Mesothelial cell of epicardium (in vitro differentiated cells): ENCODE results near the gene GRIK5. TPM values are rescaled to one million over a fixed set of nuclear protein-coding genes. Genes with fewer than 3 reads are reported as not detected.

ENCODE experiments used
- DNase-seq, 2 experiments: peaks; one replicate each; pipeline ENCODE4 v3.0.0; 2021; ENCODE audit warnings: low spot score in 2 of 2; ENCODE audit not compliant: unreplicated experiment in 2 of 2
- H3K27ac Mint-ChIP-seq: 2 replicates; pipeline ENCODE4 v1.8.0; 2021; ENCODE audit warnings: mixed read lengths
- H3K27me3 Mint-ChIP-seq: 2 replicates; pipeline ENCODE4 v1.8.0; 2021; ENCODE audit warnings: low read depth, mixed read lengths
- H3K36me3 Mint-ChIP-seq: 2 replicates; pipeline ENCODE4 v1.8.0; 2021; ENCODE audit warnings: mixed read lengths
- H3K4me1 Mint-ChIP-seq: 2 replicates; pipeline ENCODE4 v1.8.0; 2021; ENCODE audit warnings: mixed read lengths
- H3K4me3 Mint-ChIP-seq: 2 replicates; pipeline ENCODE4 v1.8.0; 2021; ENCODE audit warnings: mild to moderate bottlenecking, moderate library complexity, mixed read lengths
- H3K9me3 Mint-ChIP-seq: 2 replicates; pipeline ENCODE4 v1.8.0; 2021; ENCODE audit warnings: mixed read lengths
- total RNA-seq: library from RNA; stranded (reverse); gene quantifications from 3 replicates; pipeline ENCODE4 v1.2.1, GENCODE V29; 2021
- TF ChIP-seq, protein P1 (sequence below): fragments of 200-600 bp; sonication (generic); IDR thresholded peaks from one replicate; pipeline ENCODE4 v1.5.0; 2021; ENCODE audit warnings: antibody characterized with exemption; ENCODE audit not compliant: unreplicated experiment

GRIK5 gene
- total RNA-seq, 1 donor from 2014 or later = 38.3 TPM

- peaks cover 11% of the 10 kb centered on the region for H3K27me3 Mint-ChIP-seq
- no peak overlapping the region for H3K27ac Mint-ChIP-seq
- no peak for DNase-seq
- TF ChIP-seq, protein P1, sequence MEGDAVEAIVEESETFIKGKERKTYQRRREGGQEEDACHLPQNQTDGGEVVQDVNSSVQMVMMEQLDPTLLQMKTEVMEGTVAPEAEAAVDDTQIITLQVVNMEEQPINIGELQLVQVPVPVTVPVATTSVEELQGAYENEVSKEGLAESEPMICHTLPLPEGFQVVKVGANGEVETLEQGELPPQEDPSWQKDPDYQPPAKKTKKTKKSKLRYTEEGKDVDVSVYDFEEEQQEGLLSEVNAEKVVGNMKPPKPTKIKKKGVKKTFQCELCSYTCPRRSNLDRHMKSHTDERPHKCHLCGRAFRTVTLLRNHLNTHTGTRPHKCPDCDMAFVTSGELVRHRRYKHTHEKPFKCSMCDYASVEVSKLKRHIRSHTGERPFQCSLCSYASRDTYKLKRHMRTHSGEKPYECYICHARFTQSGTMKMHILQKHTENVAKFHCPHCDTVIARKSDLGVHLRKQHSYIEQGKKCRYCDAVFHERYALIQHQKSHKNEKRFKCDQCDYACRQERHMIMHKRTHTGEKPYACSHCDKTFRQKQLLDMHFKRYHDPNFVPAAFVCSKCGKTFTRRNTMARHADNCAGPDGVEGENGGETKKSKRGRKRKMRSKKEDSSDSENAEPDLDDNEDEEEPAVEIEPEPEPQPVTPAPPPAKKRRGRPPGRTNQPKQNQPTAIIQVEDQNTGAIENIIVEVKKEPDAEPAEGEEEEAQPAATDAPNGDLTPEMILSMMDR = peak; percentile 58
- no peaks in the 10 kb centered on the region for H3K9me3 Mint-ChIP-seq
- H3K4me1 Mint-ChIP-seq = peaks cover 18% of the 10 kb centered on the region
- H3K36me3 Mint-ChIP-seq = peaks cover 5% of the 10 kb centered on the region
- no peak overlapping the region for H3K4me3 Mint-ChIP-seq
These were observed 41.4 kb downstream of the GRIK5 start for GRCh38 chr19:42028304-42029216.

- DNase-seq = no peak
- Mint-ChIP-seq H3K36me3 (peaks cover 5% of the 10 kb centered on the region), H3K27me3 (peaks cover 6% of the 10 kb centered on the region), H3K27ac (peak overlapping the region; percentile 23), H3K4me1 (peaks cover 11% of the 10 kb centered on the region), H3K9me3 (no peaks in the 10 kb centered on the region), H3K4me3 (no peak overlapping the region)
- TF ChIP-seq, protein P1 = no peak
These were observed 45.3 kb downstream of the GRIK5 start for GRCh38 chr19:42024622-42025111.

- Mint-ChIP-seq H3K9me3 (no peaks in the 10 kb centered on the region), H3K27me3 (peaks cover 4% of the 10 kb centered on the region), H3K36me3 (peaks cover 9% of the 10 kb centered on the region), H3K27ac (no peak overlapping the region), H3K4me3 (no peak overlapping the region), H3K4me1 (peaks cover 11% of the 10 kb centered on the region)
- DNase-seq = no peak
- TF ChIP-seq, protein P1 = no peak
These were observed 46.1 kb downstream of the GRIK5 start for GRCh38 chr19:42023943-42024260.

GRCh38 chr19:42023121-42023942, 46.7 kb downstream of the GRIK5 start:
- peaks cover 9% of the 10 kb centered on the region for H3K36me3 Mint-ChIP-seq
- H3K4me3 Mint-ChIP-seq = no peak overlapping the region
- H3K27ac Mint-ChIP-seq = no peak overlapping the region
- DNase-seq = no peak
- peaks cover 11% of the 10 kb centered on the region for H3K4me1 Mint-ChIP-seq
- no peaks in the 10 kb centered on the region for H3K9me3 Mint-ChIP-seq
- TF ChIP-seq, protein P1 = no peak
- peaks cover 1% of the 10 kb centered on the region for H3K27me3 Mint-ChIP-seq

DNA sequence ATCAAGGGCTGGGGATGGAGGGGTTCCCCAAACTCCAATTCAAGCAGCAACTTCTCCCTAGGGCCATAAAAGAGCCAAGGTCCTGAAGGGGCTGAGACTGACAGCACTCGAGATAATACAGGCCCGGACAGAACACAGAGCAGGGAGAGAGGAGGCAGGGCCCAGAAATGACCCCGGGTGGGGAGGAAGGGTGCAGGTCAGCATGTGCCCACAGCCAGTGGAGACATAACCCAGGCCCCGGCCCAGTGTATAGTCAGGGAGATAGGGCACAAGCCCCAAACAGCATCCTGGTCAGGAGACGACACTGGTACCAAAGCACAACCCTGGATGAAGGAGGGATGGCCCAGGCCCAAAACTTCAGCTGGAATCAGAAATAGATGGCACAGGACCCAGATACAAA, 47.4 kb downstream of the GRIK5 start:
- H3K36me3 Mint-ChIP-seq = peaks cover 10% of the 10 kb centered on the region
- peaks cover 11% of the 10 kb centered on the region for H3K4me1 Mint-ChIP-seq
- no peaks in the 10 kb centered on the region for H3K9me3 Mint-ChIP-seq
- H3K27ac Mint-ChIP-seq = no peak overlapping the region
- no peak for DNase-seq
- TF ChIP-seq, protein P1 = no peak
- no peak overlapping the region for H3K4me3 Mint-ChIP-seq
- no peaks in the 10 kb centered on the region for H3K27me3 Mint-ChIP-seq
